ENCODE data around the gene EXOSC2. TPM values are rescaled to one million over a fixed set of nuclear protein-coding genes. Genes with fewer than 3 reads are reported as not detected.

Gene EXOSC2
- total RNA-seq, 2 experiments from 2014 or later = 96.3 to 97.4 TPM

DNA sequence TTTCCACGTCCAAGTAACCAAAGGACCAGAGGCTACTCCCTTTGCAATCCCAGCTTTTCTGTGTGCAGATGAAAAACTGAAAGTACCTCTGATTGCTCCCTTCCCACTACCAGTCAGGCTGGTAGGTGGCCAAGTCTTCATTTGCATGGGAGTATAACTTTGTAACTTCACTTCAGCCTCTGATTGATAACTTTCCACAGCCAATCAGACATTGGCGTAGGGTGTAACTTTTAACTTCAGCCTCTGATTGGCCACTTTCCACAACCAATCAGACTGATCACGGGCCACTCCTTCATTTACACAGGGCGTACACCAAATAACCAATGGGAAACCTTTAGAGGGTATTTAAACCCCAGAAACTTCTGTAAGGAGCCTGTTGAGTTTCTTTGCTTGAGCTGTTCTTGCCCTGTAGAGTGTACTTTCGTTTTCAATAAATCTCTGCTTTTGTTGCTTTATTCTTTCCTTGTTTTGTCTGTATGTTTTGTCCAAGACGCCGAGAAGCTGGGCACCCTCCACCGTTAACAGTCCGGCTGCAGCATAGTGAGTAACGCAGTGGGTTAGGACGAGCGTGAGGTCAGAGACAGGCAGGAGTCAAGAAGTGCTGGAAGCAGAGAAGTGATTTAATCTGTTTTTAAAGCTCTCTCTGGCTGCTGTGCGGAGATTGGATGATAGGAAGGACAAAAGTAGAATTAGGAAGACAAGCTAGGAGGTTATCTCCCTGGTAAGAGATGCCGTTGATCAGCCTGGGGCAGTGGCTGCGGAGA is 3.5 kb upstream of the EXOSC2 start:
- ChIA-PET POLR2A (no interaction called here), CTCF (interaction anchor here (1.6 kb wide), 1 partner anchor 8 kb away, joined by 4 read pairs; no protein-coding TSS in a partner anchor)

GRCh38 chr9:130692321-130692720 is 1.3 kb upstream of the EXOSC2 start:
- POLR2A ChIA-PET = no interaction called here
- CTCF ChIA-PET = interaction anchor here (3.0 kb wide), 1 partner anchor 9 kb away, joined by 30 read pairs; no protein-coding TSS in a partner anchor

DNA sequence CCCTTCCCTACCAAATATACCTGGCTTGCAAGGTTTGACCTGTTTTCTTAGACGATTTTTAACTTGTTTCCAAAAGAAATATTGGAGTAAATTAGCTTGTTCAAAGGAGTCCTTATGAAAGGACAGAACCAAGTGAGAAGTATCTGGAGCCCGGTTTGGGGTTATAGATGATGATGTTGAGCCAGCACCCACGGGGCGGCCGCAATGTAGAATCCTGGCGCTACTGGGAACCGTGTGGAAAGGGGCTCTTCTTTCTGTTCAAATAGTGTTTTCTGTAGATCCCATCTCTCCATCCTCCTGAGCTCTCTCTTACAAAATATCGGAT is 517 bp upstream of the EXOSC2 start:
- ChIA-PET POLR2A (interaction anchor here (1.0 to 1.1 kb wide), 2 partner anchors 13 to 14 kb away, joined by 4 read pairs; no protein-coding TSS in a partner anchor), CTCF (interaction anchor here (0.6 to 3.0 kb wide), 4 partner anchors 9 to 1312 kb away, joined by 3 to 30 read pairs (median 4); no protein-coding TSS in a partner anchor)

DNA sequence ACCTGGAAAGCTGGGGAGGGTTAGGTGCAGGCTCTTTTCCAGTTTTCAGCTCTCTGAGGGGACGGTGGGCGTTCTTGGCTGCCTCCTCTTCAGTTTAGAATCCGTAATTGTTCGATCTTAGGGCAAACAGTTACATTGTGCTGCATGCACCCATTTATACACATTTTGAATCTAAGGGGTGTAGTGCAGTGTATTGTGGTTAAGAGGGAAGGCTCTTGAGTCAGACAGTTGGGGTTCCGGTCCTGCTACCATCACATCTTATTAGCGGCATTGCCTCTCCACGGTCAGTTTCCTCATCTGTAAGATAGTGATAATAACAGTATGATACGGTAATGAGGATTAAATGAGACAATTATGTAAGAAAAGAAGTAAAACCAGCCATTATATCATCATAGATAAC is 625 bp downstream of the EXOSC2 start:
- ChIA-PET CTCF (interaction anchor here (0.9 to 3.0 kb wide), 2 partner anchors 11 to 172 kb away, joined by 5 to 30 read pairs; no protein-coding TSS in a partner anchor), POLR2A (interaction anchor here (0.5 to 2.0 kb wide), 3 partner anchors 12 to 112 kb away, joined by 3 to 7 read pairs (median 4); no protein-coding TSS in a partner anchor)

DNA sequence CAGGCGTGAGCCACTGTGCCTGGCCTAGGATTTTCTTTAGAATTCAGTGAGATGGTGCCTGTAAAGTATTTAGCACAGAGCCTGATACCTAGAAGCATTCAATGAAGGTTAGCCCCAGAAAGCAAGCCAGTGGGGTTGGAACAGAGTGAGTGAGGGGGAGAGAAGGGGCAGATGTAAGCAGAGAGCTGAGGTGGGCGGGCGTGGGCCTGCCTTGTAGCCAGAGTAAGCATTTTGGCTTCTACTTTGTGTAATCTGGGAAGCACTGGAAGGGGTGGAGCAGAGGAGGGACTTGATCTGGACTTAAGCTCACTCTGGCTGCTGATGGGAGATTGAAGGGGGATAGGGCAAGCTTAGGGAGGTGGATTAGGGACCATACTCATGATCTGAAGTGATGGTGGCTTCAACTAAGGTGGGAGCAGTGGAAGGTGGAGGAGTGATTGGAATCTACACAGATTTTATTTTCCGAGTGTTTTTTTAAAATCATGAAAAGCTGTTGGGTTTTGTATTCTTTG is 2.6 kb downstream of the EXOSC2 start:
- POLR2A ChIA-PET = interaction anchor here (0.5 kb wide), 1 partner anchor 10 kb away, joined by 3 read pairs; no protein-coding TSS in a partner anchor
- CTCF ChIA-PET = interaction anchor here (1.3 kb wide), 1 partner anchor 14 kb away, joined by 3 read pairs; no protein-coding TSS in a partner anchor

DNA sequence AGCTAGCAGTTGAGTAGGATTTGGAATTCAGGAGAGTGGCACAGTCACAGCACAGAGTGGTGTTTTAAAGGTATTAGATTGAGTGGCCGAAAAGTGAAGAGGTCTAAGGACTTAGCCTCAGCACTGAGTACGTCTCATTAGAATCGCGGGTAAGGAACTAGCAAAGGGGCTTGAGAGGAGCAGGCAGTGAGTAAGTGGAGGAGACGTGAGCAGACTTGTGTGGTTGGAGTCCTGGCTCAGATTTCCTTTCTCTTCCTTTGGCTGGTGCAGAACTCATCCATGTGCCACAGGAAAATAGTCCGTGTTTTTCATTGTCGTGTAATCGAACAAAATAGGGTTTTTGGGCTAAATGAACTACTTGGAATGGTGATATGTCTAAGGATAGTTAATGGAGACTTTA is 3.4 kb downstream of the EXOSC2 start:
- CTCF ChIA-PET = no interaction called here

GRCh38 chr9:130698514-130698913 is 4.9 kb downstream of the EXOSC2 start:
- ChIA-PET CTCF (interaction anchor here (0.5 to 3.8 kb wide), 6 partner anchors 9 to 348 kb away, joined by 3 to 16 read pairs (median 4); no protein-coding TSS in a partner anchor), POLR2A (no interaction called here)

More for the DNA sequence above, 3.4 kb downstream of the EXOSC2 start:
- POLR2A ChIA-PET = no interaction called here

DNA sequence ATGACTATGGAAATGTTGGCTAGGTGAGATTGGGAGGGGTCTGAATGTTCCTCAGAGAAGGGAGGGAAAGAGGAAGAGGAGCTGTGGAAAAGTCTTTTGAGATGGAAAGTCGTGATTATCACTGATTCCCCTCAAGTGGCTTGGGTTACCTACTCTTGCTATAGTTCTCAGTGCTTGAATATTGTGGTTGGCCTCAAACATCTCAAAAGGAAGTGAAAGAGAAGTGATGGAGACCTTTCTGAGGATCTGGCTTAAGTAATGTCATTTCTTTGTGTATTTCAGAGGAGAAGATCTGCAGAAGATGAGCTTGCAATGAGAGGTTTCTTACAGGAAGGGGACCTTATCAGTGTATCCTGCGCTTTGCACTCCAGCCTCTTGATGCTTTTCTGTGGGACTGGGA is 5.5 kb downstream of the EXOSC2 start:
- POLR2A ChIA-PET = no interaction called here

GRCh38 chr9:130701059-130702022 is 7.8 kb downstream of the EXOSC2 start:
- POLR2A ChIA-PET = interaction anchor here (1.8 kb wide), 1 partner anchor 9 kb away, joined by 5 read pairs; no protein-coding TSS in a partner anchor
- CTCF ChIA-PET = interaction anchor here (0.5 to 3.8 kb wide), 14 partner anchors 10 to 297 kb away, joined by 3 to 16 read pairs (median 4); no protein-coding TSS in a partner anchor

More for the DNA sequence above, 5.5 kb downstream of the EXOSC2 start:
- CTCF ChIA-PET = interaction anchor here (0.6 to 3.8 kb wide), 6 partner anchors 8 to 167 kb away, joined by 3 to 16 read pairs (median 6); no protein-coding TSS in a partner anchor

- ChIA-PET CTCF (interaction anchor here (1.1 kb wide), 1 partner anchor 161 kb away, joined by 3 read pairs; no protein-coding TSS in a partner anchor), POLR2A (no interaction called here)
These were observed 9.9 kb downstream of the EXOSC2 start for GRCh38 chr9:130703501-130703900.

DNA sequence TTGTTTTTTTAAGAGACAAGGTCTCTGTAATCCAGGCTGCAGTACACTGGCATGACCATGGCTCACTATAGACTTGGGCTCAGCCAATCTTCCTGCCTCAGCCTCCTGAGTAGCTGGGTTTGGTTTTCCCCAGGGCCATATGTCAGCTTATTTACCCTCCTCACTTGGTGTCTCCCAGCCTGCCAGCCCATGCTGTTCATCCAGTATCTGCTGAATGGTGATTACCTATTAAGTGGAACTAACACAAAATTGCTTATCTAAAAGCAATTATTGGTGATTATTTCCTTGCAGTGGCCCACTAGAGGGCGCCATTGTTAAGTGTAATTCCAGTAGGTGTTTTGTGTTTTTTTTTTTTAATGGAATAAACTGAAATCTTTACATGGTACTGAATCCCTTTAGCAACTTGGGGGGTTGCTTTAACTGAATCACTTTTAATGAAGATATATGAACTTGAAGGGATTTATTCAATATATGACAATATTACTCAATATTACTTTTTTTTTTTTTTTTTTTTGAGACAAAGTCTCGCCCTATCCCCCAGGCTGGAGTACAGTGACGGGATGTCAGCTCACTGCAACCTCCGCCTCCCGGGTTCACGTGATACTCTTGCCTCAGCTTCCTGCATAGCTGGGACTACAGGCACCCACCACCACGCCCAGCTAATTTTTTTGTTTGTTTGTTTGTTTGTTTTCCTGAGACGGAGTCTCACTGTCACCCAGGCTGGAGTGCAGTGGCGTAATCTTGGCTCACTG is 13.8 kb downstream of the EXOSC2 start:
- ChIA-PET POLR2A (interaction anchor here (0.7 to 0.8 kb wide), 2 partner anchors 14 to 665 kb away, joined by 3 to 4 read pairs; partner anchors contain the start of gene EXOSC2), CTCF (interaction anchor here (0.6 to 2.2 kb wide), 13 partner anchors 8 to 339 kb away, joined by 3 to 12 read pairs (median 3); no protein-coding TSS in a partner anchor)

- POLR2A ChIA-PET = interaction anchor here (0.6 to 1.4 kb wide), 2 partner anchors 10 to 773 kb away, joined by 5 read pairs; no protein-coding TSS in a partner anchor
These were observed 17.3 kb downstream of the EXOSC2 start for GRCh38 chr9:130710822-130711352.

DNA sequence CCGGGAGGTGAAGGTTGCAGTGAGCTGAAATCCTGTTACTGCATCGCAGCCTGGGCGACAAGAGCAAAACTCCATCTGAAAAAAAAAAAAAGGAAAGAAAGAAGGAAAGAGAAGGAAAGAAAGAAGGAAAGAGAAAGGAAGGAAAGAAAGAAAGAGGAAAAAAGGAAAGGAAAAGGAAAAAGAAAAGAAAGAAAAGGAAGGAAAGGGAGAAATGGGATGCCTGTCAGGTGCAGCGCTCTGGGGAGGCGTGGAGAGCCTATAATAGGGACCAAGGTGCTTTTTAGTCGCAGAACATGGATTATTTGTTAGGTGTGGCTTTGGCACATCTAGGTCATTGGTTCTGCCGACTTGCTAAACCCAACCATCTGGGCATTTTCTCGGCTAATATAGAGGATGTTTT is 17.9 kb downstream of the EXOSC2 start:
- CTCF ChIA-PET = interaction anchor here (1.2 kb wide), 1 partner anchor 10 kb away, joined by 5 read pairs; no protein-coding TSS in a partner anchor
- POLR2A ChIA-PET = no interaction called here

More at GRCh38 chr9:130710822-130711352, 17.3 kb downstream of the EXOSC2 start:
- CTCF ChIA-PET = interaction anchor here (1.2 kb wide), 1 partner anchor 10 kb away, joined by 5 read pairs; no protein-coding TSS in a partner anchor

GRCh38 chr9:130712564-130713285 is 19.1 kb downstream of the EXOSC2 start:
- POLR2A ChIA-PET = no interaction called here

DNA sequence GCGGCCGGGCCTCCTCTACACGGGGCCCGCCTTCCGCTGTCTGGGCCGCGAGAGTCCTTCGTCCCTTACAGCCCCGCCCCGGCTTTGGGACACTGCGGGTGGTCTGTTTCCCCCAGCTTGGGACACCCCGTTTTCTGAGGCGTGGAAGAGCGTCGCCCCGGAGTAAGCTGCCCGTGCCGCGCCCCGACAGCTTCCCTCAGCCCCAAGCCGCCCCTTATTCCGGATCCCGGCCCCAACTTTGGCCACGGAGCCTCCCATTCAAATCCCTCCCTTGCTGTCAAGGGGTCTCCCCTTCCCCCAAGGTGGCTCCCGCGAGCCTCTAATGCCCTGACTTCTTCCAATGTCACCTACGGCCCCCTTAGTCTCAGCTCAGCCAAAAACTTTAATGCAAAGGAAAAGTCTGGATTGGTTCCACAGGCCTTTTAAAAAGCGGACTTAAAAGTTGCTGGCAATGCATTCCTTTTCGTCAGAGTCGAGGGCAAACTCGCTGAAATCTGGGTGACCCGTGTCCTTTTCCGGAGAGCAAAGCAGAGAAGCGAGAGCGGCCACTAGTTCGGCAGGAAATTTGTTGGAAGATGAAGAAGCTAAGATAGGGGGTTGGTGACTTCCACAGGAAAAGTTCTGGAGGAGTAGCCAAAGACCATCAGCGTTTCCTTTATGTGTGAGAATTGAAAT is 19.8 kb downstream of the EXOSC2 start:
- ChIA-PET CTCF (interaction anchor here (1.2 to 3.3 kb wide), 2 partner anchors 13 to 153 kb away, joined by 3 to 16 read pairs; no protein-coding TSS in a partner anchor), POLR2A (interaction anchor here (0.6 kb wide), 1 partner anchor 226 kb away, joined by 4 read pairs; no protein-coding TSS in a partner anchor)

More at GRCh38 chr9:130712564-130713285, 19.1 kb downstream of the EXOSC2 start:
- CTCF ChIA-PET = interaction anchor here (1.2 to 3.3 kb wide), 2 partner anchors 12 to 154 kb away, joined by 3 to 16 read pairs; no protein-coding TSS in a partner anchor

- POLR2A ChIA-PET = no interaction called here
- CTCF ChIA-PET = interaction anchor here (3.3 kb wide), 1 partner anchor 14 kb away, joined by 16 read pairs; no protein-coding TSS in a partner anchor
These were observed 21.1 kb downstream of the EXOSC2 start for GRCh38 chr9:130714586-130715110.
